Neural cell (in vitro differentiated cells): ENCODE results near the gene SERPINE1. TPM values are rescaled to one million over a fixed set of nuclear protein-coding genes. Genes with fewer than 3 reads are reported as not detected.
A peak's percentile ranks its signal among the peaks of the same experiment; 100 is the strongest.
"Not testable (repeated sequence)": the region's sequence is repeated elsewhere in the genome, so short reads cannot be mapped to it uniquely, and the experiment has no call there.

Experiments used
- H2AFZ ChIP-seq: fragments of 200-600, 300-800 bp; sonication (generic), shearing (Covaris generic); 2 replicates; pipeline ENCODE4 v1.6.0; 2014; ENCODE audit warnings: low read depth, mild to moderate bottlenecking, antibody characterized with exemption, low read length, moderate library complexity
- H3F3A ChIP-seq: fragments of 200-600 bp; shearing (Covaris generic); 2 replicates; pipeline ENCODE4 v1.6.1; 2016; ENCODE audit warnings: mild to moderate bottlenecking, moderate library complexity, mixed read lengths, antibody characterized with exemption, low read length; ENCODE audit not compliant: insufficient read depth, poor library complexity, severe bottlenecking
- H3K27ac ChIP-seq: fragments of 200-600, 300-800 bp; sonication (generic), shearing (Covaris generic); 2 replicates; pipeline ENCODE4 v1.5.1; 2014; ENCODE audit warnings: mild to moderate bottlenecking, low read length, moderate library complexity
- H3K27me3 ChIP-seq: fragments of 300-800, 200-600 bp; sonication (generic), shearing (Covaris generic); 2 replicates; pipeline ENCODE4 v1.6.0; 2014; ENCODE audit warnings: mild to moderate bottlenecking, low read depth, low read length, moderate library complexity; ENCODE audit not compliant: insufficient read depth
- H3K36me3 ChIP-seq: fragments of 300-800, 200-600 bp; sonication (generic), shearing (Covaris generic); 2 replicates; pipeline ENCODE4 v1.5.1; 2014; ENCODE audit warnings: mild to moderate bottlenecking, antibody characterized with exemption, low read length, moderate library complexity; ENCODE audit not compliant: insufficient read depth
- H3K4me2 ChIP-seq: fragments of 300-800, 200-600 bp; sonication (generic), shearing (Covaris generic); 2 replicates; pipeline ENCODE4 v1.6.0; 2014; ENCODE audit warnings: mild to moderate bottlenecking, low read length
- H3K4me3 ChIP-seq: fragments of 300-800, 200-600 bp; sonication (generic), shearing (Covaris generic); 2 replicates; pipeline ENCODE4 v1.5.1; 2014; ENCODE audit warnings: mild to moderate bottlenecking, low read length, moderate library complexity
- H3K79me2 ChIP-seq: fragments of 200-600 bp; shearing (Covaris generic); replicated peaks from 2 replicates; pipeline ENCODE4 v1.6.0; 2014; ENCODE audit warnings: mild to moderate bottlenecking, low read length, moderate library complexity; ENCODE audit not compliant: insufficient read depth
- H3K9ac ChIP-seq: fragments of 300-800, 200-600 bp; sonication (generic), shearing (Covaris generic); 2 replicates; pipeline ENCODE4 v1.6.1; 2016; ENCODE audit warnings: mild to moderate bottlenecking, low read length, mixed read lengths
- H3K9me2 ChIP-seq: fragments of 200-600 bp; shearing (Covaris generic); 2 replicates; pipeline ENCODE4 v1.6.1; 2016; ENCODE audit warnings: mild to moderate bottlenecking, low read length, mixed read lengths; ENCODE audit not compliant: insufficient read depth
- H3K9me3 ChIP-seq: fragments of 200-600, 300-800 bp; sonication (generic), shearing (Covaris generic); 2 replicates; pipeline ENCODE4 v1.6.1; 2016; ENCODE audit warnings: mild to moderate bottlenecking, mixed run types, low read length, moderate library complexity, mixed read lengths
- H4K20me1 ChIP-seq: fragments of 200-600 bp; shearing (Covaris generic); 2 replicates; pipeline ENCODE4 v1.6.1; 2016; ENCODE audit warnings: mild to moderate bottlenecking, mixed run types; ENCODE audit not compliant: insufficient read depth
- EP300 ChIP-seq: fragments of 450-650 bp; conservative IDR thresholded peaks from 2 replicates; pipeline ENCODE4 v1.6.1; 2014; ENCODE audit warnings: antibody characterized with exemption, mild to moderate bottlenecking, moderate library complexity; ENCODE audit not compliant: poor library complexity, severe bottlenecking
- EZH2 ChIP-seq: fragments of 200-600, 300-800 bp; shearing (Covaris generic), sonication (generic); IDR thresholded peaks from 2 replicates; pipeline ENCODE4 v1.6.1; 2014; ENCODE audit warnings: antibody characterized with exemption, low read length, borderline replicate concordance, mild to moderate bottlenecking; ENCODE audit not compliant: insufficient read depth, poor library complexity, severe bottlenecking
- MXI1 ChIP-seq: fragments of 450-650 bp; conservative IDR thresholded peaks from 2 replicates; pipeline ENCODE4 v1.6.1; 2014; ENCODE audit warnings: antibody characterized with exemption, mild to moderate bottlenecking; ENCODE audit not compliant: poor library complexity, severe bottlenecking
- POLR2AphosphoS5 ChIP-seq: IDR thresholded peaks from 2 replicates; pipeline ENCODE4 v1.6.1; 2012
- RAD21 ChIP-seq: fragments of 450-650 bp; conservative IDR thresholded peaks from 2 replicates; pipeline ENCODE4 v1.6.1; 2014; ENCODE audit warnings: antibody characterized with exemption, mild to moderate bottlenecking, moderate library complexity
- SMC3 ChIP-seq: fragments of 450-650 bp; conservative IDR thresholded peaks from 2 replicates; pipeline ENCODE4 v1.6.1; 2014; ENCODE audit warnings: antibody characterized with exemption, mild to moderate bottlenecking, moderate library complexity; ENCODE audit not compliant: poor library complexity
- TAF1 ChIP-seq: IDR thresholded peaks from 2 replicates; pipeline ENCODE4 v1.6.1; 2012; ENCODE audit warnings: low read depth
- polyA plus RNA-seq: library from polyadenylated mRNA; depleted of rRNA; stranded (reverse); fragments of >200 nt; gene quantifications from 2 replicates; pipeline ENCODE4 v1.2.3, GENCODE V29; 2014
- TF ChIP-seq, protein P1 (sequence below): IDR thresholded peaks from 2 replicates; pipeline ENCODE4 v1.6.1; 2012; ENCODE audit warnings: borderline replicate concordance
- TF ChIP-seq, protein P2 (sequence below): fragments of 450-650 bp; IDR thresholded peaks from 2 replicates; pipeline ENCODE4 v1.5.1; 2014; ENCODE audit warnings: antibody characterized with exemption, mild to moderate bottlenecking, moderate library complexity; ENCODE audit not compliant: poor library complexity, severe bottlenecking

Gene SERPINE1
- polyA plus RNA-seq, 1 donor from 2014 or later: 0.12 TPM

DNA sequence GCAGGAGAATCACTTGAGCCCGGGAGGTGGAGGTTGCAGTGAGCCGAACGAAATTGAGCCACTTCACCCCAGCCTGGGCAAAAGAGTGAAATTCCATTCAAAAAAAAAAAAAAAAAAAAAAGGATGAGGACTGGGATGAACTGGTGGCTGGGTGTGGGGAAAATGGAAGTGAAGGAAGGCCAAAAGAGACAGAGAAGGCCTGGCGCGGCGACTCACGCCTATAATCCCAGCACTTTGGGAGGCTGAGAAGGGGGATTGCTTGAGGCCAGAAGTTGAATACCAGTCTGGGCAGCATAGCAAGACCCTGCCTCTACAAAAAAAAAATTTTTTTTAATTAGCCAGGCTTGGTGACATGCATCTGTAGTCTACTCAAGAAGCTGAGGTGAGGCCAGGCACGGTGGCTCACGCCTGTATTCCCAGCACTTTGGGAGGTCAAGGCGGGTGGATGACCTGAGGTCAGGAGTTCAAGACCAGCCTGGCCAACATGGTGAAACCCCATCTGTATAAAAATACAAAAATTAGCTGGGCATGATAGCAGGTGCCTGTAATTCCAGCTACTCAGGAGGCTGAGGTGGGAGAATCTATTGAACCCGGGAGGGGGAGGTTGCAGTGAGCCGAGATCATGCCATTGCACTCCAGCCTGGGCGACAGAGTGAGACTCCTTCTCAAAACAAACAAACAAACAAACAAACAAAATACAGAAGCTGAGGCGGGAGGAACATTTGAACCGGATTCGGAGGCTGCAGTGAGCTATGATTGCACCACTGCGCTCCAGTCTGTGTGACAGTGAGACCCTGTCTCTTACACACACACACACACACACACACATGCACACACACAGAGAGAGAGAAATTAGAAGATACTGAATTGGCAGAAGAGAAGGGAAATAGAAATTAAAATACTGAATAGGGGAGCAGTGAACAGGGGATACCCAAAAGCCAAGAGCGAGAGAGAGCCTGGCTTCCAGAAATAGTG, 6.0 kb downstream of the SERPINE1 start:
- H4K20me1 ChIP-seq, H3K4me3 ChIP-seq, H3K79me2 ChIP-seq, H3K9me3 ChIP-seq, H3K27ac ChIP-seq, H3K4me2 ChIP-seq, H3K36me3 ChIP-seq, H3K9ac ChIP-seq, H3K9me2 ChIP-seq, H3F3A ChIP-seq, H3K27me3 ChIP-seq, H2AFZ ChIP-seq: not testable (repeated sequence)

DNA sequence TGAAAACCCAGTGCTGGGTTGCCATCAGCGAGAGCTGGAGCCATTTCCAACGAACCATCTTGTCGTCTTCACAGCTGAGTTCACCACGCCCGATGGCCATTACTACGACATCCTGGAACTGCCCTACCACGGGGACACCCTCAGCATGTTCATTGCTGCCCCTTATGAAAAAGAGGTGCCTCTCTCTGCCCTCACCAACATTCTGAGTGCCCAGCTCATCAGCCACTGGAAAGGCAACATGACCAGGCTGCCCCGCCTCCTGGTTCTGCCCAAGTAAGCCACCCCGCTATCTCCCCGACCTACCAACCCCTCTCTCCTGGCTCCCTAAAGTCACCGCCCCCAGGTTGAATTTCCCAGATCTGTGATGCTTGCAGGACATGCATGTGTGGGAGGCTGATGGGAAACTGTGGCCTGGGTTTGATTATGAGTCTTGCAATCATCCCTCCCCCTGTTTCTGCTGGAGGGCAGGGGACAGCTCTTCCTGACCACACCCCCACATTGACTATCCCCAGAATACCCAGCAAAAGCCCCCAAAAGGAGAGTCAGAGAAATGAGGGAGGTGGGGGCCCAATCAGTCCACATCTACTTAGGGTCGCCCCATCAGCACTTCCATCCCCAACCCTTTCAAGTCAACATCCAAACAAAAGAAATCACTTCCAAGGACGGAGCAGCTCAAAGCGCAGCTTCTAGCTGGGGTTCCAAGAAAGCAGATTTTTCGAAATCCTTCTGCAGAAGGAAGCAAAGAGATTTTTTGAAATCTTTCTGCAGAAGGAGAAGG, 6.9 kb downstream of the SERPINE1 start:
- Histone ChIP-seq H4K20me1 (no peaks in the 10 kb centered on the region), H3K9ac (no peak overlapping the region), H2AFZ (no peak overlapping the region), H3K27ac (peak overlapping the region; percentile 7), H3K4me3 (no peak overlapping the region), H3K36me3 (no peaks in the 10 kb centered on the region), H3K4me2 (no peak overlapping the region), H3K9me3 (no peaks in the 10 kb centered on the region), H3K79me2 (no peaks in the 10 kb centered on the region), H3K27me3 (no peaks in the 10 kb centered on the region), H3K9me2 (no peaks in the 10 kb centered on the region), H3F3A (no peaks in the 10 kb centered on the region)
- TF ChIP-seq POLR2AphosphoS5 (no peak), TAF1 (no peak), MXI1 (no peak), EP300 (no peak), EZH2 (no peak), SMC3 (no peak), RAD21 (no peak)
- TF ChIP-seq, protein P1, sequence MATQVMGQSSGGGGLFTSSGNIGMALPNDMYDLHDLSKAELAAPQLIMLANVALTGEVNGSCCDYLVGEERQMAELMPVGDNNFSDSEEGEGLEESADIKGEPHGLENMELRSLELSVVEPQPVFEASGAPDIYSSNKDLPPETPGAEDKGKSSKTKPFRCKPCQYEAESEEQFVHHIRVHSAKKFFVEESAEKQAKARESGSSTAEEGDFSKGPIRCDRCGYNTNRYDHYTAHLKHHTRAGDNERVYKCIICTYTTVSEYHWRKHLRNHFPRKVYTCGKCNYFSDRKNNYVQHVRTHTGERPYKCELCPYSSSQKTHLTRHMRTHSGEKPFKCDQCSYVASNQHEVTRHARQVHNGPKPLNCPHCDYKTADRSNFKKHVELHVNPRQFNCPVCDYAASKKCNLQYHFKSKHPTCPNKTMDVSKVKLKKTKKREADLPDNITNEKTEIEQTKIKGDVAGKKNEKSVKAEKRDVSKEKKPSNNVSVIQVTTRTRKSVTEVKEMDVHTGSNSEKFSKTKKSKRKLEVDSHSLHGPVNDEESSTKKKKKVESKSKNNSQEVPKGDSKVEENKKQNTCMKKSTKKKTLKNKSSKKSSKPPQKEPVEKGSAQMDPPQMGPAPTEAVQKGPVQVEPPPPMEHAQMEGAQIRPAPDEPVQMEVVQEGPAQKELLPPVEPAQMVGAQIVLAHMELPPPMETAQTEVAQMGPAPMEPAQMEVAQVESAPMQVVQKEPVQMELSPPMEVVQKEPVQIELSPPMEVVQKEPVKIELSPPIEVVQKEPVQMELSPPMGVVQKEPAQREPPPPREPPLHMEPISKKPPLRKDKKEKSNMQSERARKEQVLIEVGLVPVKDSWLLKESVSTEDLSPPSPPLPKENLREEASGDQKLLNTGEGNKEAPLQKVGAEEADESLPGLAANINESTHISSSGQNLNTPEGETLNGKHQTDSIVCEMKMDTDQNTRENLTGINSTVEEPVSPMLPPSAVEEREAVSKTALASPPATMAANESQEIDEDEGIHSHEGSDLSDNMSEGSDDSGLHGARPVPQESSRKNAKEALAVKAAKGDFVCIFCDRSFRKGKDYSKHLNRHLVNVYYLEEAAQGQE: no peak
- TF ChIP-seq, protein P2, sequence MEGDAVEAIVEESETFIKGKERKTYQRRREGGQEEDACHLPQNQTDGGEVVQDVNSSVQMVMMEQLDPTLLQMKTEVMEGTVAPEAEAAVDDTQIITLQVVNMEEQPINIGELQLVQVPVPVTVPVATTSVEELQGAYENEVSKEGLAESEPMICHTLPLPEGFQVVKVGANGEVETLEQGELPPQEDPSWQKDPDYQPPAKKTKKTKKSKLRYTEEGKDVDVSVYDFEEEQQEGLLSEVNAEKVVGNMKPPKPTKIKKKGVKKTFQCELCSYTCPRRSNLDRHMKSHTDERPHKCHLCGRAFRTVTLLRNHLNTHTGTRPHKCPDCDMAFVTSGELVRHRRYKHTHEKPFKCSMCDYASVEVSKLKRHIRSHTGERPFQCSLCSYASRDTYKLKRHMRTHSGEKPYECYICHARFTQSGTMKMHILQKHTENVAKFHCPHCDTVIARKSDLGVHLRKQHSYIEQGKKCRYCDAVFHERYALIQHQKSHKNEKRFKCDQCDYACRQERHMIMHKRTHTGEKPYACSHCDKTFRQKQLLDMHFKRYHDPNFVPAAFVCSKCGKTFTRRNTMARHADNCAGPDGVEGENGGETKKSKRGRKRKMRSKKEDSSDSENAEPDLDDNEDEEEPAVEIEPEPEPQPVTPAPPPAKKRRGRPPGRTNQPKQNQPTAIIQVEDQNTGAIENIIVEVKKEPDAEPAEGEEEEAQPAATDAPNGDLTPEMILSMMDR: no peak
